ENCODE data around the gene PCNX4.
A peak's percentile ranks its signal among the peaks of the same experiment; 100 is the strongest.

DNA sequence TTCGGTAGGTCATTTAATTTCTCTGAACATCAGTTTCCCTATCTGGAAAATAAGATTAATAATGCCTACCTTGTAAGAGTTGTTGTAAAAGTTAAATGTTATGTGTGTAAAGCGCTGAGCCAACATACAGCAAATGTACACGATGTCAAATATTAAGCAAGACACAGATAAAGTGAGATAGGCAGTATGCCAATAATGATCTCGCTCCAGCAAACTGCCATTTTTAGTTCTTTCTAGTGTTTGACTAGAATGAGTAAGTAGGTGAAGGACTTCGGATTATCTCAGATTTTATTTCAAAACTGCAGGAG lies 72.6 kb downstream of the PCNX4 start:
- no peak for TF ChIP-seq CTCF (IDR thresholded peaks at IDR 0.05)
- no peak for TF ChIP-seq POLR2A (IDR thresholded peaks at IDR 0.05)
- TF ChIP-seq POLR2AphosphoS5 (IDR thresholded peaks at IDR 0.05), result peak; percentile 10

All from prostate gland (tissue), 2 donors.